A172 (cell line): Measurements from ENCODE around the gene RAI14. TPM values are rescaled to one million over a fixed set of nuclear protein-coding genes. Genes with fewer than 3 reads are reported as not detected.

Experiments used
- DNase-seq: peaks from one replicate; pipeline ENCODE4 v3.0.0-alpha.2; 2015; ENCODE audit warnings: low spot score
- total RNA-seq: library from RNA; depleted of rRNA; stranded (reverse); fragments of >200 nt; shearing (Covaris generic); gene quantifications from 2 replicates; pipeline ENCODE4 v1.2.3, GENCODE V29; 2014; rRNA removed

RAI14 gene
- total RNA-seq, result 66.0 and 74.9 TPM in 2 replicates

DNA sequence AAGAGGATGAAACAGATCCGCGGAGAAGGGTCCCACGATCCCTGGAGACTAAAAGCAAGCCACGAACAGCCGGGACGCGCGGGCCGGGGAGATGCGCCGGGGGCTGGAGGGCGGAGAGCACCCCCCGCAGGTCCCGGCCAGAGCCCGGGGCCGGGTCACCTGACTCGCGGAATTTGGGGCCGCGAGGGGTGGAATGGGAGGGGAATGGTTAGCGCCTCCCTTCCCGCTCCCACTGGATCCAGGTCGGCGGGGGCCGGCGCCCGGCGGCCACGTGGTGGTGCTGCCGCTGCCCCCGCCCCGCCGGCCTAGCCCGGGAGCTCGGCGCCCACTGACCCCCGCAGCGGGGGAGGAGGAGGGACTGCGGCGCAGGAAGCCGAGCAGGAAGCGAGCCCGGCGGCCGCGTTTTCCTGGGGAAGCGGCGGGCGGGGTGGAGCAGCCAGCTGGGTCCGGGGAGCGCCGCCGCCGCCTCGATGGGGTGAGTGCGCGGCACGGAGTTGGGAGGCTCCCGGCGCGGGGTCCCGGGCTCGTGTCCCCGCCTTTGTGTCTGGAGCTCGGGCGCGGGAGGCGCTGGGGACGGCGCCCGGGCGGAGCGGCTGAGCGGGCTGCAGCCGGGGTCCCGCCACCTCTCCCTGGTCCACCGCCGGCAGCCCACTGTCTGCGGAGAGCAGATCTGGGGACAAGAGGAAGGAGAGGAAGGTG is at the start of gene RAI14:
TSS of gene RAI14 (plus strand) at position 328 of the 699 bp plus-strand sequence. CDS start 30,592 bp downstream, outside the sequence.
- DNase-seq, result peak; percentile 65

DNA sequence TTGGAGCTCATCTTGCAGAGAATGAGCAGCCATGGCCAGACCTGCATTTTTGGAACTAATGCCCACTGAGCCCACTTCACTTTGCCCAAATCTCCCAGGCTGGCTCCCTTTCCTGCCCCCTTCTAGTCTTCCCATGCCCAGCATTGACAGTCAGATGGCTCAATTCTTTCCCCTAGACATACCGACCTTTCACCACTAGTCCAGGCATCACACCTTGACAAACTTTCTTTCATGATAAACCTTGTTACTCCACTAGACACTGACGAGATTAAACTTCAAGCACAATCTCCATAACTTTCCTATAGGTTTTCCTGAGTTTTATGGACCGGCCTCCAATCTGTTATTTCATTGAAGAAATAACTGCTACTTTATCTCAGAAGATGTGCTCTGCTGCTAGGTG is 47.8 kb upstream of the RAI14 start:
- no peak for DNase-seq

DNA sequence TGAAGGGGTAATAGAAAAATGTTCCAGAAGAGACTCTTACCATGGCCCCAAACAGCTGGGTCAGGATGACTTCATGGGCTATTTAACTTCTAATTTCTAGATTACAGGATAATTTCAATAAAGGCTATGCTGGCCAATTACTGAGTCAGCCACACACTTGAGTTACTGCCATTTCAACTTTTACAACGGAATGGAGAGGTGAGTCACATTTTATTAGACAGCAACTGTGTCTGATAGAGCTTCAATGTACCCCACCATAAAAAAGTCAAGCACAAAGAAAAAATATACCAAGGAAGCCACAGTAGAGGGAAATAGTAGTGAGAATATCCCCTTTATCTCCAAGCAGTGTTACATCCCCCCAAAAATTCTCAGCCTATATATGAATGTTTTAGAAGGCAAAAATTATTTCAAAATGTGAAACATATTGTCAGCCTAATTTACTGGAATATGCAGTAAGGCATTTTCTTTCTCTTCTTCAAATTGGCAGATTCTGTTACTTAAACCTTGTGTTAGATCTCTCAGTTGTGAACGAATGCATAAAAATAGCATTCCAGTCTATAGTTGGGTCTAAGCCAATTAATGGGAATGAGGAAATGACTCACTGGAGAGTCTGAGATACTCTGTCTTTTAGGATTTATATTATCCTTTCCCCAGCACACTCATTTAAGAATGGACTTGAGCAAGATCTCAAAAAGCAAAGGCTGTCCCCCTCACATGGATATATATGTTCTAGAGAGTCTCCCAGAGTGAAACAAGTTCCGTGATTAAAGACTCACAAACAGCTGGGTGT is 47.1 kb upstream of the RAI14 start:
- DNase-seq, result peak; percentile 96

DNA sequence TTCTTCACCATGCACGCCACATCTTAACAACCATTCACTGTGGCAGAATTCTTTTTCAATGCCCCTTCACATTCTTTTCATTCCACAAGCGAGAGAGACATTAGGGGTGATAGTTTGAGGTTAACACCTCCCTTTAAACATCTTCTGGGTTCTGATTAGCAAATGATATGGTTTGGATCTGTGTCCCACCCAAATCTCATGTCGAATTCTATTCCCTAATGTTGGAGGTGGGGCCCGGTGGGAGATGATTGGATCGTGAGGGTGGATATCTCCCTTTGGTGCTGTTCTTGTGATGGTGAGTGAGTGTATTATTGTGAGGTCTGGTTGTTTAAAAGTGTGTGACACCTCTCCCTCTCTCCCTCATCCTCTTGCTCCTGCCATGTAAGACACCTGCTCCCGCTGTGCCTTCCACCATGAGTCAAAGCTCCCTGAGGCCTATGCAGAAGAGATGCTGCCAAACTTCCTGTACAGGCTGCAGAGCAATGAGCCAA is 46.1 kb upstream of the RAI14 start:
- peak; percentile 65 for DNase-seq

DNA sequence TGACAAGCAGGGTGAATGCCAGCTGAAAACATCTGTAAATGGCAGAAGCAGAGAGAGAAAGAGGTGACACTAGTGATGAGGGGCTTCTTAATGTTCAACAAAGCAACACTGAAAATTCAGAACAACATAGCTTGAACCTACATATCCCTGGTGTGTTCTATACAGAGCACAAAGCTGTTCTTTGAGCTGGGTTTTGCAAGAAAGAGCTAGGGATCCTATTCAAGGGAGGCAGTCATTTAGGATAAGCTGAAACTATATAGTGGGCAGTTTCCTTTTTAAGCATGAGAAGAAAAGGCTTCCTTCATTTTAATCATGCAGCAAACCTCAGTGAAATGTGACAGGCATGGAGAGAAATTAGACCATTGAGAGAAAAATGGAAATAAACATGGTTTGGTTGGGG is 45.6 kb upstream of the RAI14 start:
- DNase-seq, result no peak

DNA sequence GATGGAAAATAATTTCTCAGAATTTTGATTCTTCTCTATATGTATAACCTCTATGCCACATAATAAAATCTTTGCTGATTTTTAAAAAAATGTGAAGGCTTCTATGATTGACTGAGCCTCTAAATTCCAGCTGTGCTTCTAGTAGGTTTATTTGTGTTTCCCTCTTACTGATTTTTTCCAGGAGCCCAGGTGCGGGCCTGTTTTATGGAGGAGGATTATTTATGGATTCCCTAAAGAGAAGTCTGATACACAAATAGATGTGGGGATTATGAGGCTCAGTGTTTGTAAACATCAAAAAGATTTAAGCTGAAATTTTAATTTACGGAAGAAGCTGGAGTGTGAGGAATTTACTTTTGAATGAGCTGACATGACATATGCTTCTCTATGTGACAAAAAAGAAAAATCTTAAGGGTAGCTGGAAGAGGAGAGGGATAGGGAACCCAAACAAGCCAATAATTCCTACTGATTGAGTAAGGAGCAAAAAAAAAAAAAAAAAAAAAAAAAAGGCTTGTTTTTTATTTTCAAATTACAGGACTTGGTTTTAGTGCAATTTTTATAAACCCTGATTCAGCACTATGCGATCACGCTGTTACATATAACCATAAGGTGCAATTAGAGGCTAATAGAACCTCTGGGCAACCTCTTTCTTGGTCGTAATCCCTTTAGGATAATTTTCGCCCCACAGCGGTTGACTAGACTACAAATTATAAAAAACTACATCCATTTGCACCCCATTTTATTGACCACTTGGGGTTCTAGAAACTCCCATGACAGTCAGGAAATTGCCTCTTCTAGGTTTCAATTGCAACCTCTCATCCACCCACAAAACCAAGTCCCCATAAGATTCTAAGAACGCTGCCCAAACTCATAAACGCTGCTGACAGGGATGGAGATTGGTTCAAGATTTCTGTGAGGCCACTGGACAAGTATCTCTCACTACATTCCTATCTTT is 44.4 kb upstream of the RAI14 start:
- no peak for DNase-seq

DNA sequence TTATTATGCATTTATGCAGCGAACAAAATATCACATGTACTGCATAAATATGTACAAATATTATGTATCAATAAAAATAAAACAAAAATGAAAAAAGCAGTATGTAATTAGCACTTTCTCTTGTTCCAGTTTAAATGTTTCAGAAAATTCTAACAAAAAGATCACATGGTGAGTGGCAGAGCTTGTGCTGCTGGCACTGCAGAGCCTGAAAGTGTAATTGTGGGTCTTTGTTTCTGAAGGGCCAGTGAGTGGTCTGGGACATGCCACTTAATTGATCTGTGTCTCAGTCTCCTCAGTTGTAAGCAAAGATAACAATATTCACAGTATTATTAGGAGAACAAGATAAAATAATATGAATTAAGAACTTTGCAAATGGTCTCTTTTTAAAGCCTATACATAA is 39.5 kb upstream of the RAI14 start:
- no peak for DNase-seq

DNA sequence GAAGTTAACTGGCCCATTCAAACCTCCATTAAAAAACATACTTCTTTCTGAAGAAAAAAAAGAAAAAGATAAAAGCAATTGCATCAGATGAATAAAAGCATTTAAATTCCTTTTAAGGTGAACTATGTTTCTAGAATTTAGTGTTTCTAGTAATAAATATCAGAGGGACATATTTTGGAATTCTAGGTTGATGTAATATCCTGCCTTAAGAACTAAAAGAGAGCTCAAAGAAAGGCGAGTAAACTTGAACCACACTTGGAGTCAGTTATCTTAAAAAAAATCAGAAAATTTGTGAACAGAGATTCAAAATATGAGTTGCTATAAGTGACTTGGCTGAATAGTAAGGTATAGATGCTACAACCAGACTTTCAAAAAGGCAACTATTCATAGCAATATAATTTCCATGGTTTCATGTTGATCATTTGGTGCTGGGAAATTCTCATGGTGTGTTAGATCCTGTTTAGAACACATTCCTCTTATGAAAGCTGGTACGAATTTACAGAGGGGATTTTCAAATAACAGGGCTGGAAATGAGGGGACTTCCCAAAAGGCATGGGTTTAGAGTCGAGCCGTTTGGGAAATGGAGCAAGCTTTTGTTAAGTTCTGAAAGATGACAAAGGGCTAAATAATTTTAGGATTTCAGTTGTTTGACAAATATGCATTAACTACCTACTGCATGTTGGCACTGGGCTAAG is 37.6 kb upstream of the RAI14 start:
- no peak for DNase-seq

DNA sequence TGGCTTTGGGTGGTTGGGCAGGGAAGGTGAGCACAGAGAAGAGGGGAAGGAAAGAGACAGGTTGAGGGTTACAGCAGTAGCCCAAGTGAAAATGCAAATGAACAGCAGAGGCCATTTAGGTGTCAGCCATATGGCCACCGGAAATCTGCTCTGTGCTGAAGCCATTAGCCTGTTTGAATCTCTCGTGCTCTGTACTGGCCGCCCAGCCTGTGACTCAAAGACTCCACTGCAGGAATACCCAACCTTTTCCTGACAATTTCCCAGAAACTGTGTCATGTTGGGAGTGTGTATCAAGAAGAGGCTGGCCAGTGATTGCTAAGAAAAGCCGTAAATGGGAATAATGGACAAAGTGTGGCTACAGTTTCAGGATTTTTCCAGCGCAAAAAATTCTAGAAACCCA is 35.9 kb upstream of the RAI14 start:
- DNase-seq, result no peak

DNA sequence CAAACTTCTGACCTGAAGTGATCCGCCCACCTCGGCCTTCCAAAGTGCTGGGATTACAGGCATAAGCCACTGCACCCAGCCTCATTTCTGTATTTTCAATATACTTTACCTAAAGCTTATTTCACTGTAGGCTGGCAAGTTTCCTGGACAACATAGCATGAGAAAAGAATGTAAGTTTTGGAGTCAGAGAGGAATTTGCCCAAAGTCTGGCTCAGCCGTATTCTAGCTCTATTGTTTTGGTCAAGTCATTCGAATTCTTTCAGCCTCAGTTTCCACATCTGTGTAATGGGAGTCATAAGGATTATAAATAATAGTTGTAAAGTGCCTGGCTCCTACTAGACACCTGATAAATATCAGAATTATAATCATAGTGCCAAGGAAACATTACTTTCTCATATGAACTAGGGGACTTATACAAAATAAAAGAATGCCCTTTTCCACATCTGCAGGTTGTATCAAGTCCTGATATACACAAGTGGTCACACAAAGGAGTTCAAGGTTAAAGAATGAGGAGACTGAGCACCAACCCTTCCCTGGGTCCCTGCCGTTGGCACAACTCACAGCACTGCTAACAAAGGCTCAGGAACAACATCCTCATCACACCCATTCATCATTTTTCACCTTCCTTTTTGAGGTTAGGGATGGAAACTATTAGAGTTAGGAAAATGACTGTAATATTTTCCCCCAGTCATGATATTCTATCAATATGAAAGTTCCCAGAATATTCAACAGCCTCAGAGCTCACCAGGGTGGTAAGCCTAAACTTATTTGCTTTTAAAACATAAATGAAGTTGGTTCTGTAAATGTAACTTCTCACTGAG is 34.6 kb upstream of the RAI14 start:
- DNase-seq, result no peak

DNA sequence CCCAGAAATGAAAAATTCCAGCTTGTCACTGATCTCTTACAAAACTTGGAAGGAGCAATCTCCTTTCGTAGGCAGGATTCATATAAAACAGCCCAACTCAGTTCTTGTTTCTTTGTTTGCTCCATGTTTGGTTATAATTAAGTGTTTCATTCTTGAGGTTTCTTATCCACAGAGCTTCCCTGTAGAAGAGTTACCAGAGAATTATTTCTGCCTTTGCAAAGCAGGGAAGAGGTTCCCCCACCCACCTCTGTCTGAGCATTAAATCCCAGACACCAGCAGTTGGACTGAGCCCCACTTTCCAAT is 34.1 kb upstream of the RAI14 start:
- no peak for DNase-seq

DNA sequence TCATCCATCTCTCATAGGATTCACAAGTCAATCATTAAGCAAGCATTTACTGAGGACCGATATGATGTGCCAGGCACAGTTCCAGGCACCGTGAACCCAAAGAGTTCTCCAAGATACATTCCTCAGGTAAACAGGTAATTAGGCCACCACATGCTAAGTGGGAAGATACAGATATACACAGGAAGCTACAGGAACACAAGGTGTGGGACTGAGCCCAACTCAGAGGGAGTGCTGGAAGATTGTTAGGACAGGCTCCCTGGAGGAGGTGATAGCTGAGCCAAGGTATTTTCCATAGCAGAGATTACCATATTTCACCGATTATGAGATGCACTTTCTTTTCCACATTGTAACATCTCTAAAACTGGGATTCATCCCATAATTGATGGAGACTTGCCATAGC is 31.4 kb upstream of the RAI14 start:
- DNase-seq, result no peak

DNA sequence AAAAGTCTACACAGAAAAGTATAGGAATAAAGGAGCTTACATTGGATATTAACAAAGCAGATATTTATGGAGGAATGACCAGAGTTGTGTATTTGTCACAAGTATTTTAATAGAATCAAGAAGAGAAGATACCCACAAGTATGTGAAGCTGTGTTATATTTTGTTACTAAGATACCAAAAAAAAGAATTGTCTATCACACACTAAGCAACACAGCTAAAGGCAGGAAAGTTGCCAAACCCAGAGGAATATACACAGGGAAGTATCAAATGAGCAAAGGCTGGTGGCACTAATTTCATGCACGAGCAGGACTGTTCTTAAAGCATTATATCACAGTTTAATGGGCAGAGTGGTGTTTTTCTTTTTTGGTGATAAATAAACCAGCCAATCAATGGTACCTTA is 30.9 kb upstream of the RAI14 start:
- no peak for DNase-seq

DNA sequence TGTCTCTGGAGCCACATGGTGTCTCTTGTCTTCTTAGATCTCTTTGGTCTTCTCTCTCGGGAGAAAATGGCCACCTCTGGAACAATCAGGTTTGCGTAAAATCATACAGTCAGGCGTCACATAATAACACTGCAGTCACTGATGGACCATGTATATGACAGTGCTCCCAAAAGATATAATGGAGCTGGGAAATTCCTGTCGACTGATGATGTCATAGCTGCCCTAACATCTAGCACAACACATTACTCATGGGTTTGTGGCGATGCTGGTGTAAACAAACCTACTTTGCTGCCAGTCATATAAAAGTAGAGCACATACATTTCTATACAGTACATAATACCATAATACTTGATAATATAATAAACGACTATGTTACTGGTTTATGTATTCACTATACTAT is 30.1 kb upstream of the RAI14 start:
- peak; percentile 79 for DNase-seq

DNA sequence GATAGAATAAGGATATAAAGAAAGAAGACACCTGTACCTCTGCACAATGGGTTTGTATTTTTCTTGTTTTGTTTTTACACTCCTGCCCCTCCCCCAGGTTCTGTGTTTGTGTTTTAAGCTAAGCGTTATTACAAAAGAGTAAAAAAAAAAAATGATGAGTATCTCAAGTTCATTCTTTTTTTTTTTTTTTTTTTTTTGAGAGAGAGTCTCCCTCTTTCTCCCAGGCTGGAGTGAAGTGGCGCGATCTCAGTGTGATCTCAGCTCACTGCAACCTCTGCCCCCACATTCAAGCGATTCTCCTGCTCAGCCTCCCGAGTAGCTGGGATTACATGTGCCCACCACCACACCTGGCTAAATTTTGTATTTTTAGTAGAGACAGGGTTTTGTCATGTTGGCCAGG is 29.4 kb upstream of the RAI14 start:
- no peak for DNase-seq

DNA sequence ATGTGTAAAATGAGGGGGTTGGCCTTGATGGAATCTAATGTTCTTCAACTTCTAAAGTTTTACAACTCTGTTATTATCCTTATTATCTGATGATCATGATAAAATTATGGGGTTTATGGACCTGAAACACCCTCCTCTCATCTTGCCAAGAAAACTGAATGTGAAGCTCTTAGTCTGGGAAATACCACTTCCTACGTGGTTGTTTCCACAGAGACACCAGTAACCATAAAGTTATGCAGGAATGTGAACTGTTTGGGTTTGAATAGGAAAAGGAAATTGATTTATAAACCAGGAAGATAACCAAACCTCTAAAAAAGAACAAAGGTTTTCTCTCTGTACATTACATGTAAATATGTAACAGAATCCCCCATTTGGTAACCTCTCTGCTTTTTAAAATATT is 28.3 kb upstream of the RAI14 start:
- DNase-seq, result peak; percentile 56

DNA sequence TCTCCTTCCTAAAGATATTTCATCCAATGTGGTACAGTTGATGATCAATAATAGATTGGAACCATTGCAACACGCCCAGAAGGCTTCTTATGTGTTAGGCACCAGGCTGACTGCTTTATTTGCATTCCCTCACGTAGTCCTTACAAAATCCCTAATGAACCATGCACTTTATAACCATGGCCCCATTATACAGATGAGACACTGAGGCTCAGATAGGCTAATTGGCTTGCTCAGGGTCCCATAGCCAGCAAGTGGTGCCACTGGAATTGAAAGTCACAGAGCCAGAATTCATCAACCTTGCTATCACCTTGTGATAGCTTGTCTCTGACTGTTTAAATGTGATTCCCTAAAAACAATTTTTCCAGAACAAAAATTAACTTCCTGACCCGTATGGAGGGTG is 27.8 kb upstream of the RAI14 start:
- no peak for DNase-seq

DNA sequence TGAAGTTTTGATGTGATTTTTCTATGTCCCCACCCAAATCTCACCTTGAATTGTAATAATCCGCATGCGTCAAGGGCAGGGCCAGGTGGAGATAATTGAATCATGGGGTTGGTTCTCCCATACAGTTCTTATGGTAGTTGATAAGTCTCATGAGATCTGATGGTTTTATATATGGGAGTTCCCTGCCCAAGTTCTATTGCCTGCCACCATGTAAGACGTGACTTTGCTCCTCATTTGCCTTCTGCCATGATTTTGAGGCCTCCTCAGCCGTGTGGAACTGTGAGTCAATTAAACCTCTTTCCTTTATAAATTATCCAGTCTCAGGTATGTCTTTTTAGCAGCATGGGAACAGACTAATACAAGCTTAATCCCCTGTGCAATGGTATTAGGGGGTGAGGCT is 25.5 kb upstream of the RAI14 start:
- DNase-seq, result no peak

DNA sequence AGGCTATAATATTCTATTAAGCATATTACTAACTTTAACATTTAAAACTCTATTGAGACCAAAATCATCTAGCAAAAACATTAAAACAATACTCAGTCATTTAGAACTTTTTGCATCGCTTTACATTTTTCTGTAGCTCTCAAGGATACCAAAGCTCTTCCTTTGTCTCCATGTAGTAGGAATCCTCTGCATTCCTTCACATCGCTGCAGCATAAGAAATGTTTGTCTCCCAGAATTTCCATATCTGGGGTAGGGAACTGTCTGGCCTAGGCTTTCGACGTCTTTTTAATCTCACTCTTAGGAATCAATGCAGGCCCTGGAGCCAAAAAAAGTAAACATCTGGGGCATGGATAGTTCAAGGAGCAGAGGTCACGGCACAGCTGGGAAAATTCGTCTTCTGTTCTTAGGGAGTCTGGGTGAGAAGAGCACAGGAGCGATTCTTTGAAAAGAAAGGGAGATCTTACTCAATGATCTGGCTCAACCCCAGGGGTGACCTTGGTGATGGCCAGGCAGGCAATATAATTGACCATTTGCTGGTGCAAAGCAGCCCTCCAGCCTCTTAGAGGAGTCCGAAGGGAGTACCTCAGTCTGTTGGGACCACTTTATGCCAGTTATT is 23.2 kb upstream of the RAI14 start:
- no peak for DNase-seq
